ENCODE results near the gene MBD3L2B.

GRCh38 chr19:6976197-6976596, 45.0 kb downstream of the MBD3L2B start:
- TF ChIP-seq YY1 (IDR thresholded peaks at IDR 0.05; ENCODE audit: insufficient read depth, insufficient read length) (no peak), SUZ12 (IDR thresholded peaks at IDR 0.05; ENCODE audit: extremely low read depth, insufficient read depth, insufficient read length) (no peak), ZNF274 (IDR thresholded peaks at IDR 0.05; ENCODE audit: low read depth, low read length) (no peak)
